Measurements from ENCODE around the gene ZNF169. TPM values are rescaled to one million over a fixed set of nuclear protein-coding genes. Genes with fewer than 3 reads are reported as not detected.
"Not testable (repeated sequence)": the region's sequence is repeated elsewhere in the genome, so short reads cannot be mapped to it uniquely, and the experiment has no call there.

Gene ZNF169
- total RNA-seq = 2.2 and 2.8 TPM in 2 replicates

- peak; percentile 89 to 91 for DNase-seq (ENCODE audit: low read depth in 2 of 2)
Measured at GRCh38 chr9:94259077-94259862, at the start of gene ZNF169. Gene ZNF169, plus strand, starts transcription at chr9:94259298. Its CDS starts 19,515 bp downstream, at chr9:94278813.

- no peak for DNase-seq (ENCODE audit: low read depth in 2 of 2)
Measured at GRCh38 chr9:94210616-94211603, 48.2 kb upstream of the ZNF169 start.

DNA sequence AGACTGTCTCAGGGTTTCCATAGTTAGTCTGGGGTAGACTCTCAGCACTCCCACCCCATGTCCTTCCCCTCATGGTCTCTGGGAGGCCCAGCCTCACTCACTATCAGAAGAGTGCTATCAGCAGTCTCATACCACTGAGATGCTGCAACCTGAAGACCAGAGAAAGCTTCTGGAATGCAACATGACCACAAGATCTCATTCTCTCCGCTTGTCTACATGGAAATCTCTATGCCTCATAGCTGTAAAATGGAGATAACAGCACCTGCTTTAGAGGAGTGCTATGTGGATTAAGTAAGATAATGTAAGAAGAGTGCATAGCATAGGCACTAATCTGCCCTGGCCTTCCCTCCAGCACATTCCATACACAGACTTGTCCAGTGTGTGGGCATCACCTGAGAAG is 47.0 kb upstream of the ZNF169 start:
- DNase-seq (ENCODE audit: low read depth in 2 of 2) = no peak

DNA sequence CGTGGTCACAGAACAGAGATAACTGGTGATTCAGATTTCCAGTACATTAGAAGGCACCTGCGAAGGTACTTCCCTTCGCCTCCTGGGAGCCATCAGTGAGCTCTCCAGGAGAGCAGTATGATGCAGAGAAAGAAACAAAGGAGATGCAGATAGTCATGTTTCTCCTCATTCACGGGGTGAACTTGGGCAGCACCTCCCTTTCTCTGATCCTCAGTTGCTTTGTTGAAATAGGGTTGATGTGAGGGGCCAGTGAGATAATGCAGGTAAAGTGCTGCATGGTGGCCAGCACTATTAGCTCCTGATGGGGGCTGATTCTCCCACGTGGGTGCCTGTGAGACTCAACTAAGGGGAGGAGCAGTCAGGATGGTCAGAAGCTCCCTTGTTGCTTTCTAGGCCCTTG is 46.6 kb upstream of the ZNF169 start:
- no peak for DNase-seq (ENCODE audit: low read depth in 2 of 2)

DNA sequence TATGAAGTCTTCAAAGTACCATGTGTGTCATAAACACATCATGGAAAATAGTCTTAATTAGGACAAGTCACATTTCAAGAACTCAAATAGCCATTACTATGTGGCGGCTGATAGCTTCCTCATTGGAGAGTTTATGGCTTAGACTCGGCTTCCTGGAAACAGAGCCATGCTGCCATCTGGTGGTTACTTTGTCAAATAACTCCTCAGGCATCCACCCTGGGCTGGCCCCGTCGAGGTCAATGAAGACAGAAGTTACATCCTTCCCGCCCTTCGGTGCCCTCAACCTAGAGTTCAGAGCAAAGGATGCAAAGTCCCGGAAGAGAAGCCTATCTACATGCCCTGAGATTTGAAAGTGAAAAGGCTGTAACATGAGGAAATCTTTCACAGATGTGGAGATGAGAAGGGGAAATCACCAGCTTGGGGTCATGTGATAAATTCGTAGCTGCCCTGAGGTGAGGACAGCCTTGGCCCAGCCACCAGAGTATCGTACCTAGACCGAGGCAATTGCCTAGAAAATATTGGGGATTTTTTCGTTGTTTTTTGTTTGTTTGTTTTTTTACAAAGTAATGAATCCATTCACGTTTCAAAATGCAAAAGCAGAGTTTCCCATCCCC is 45.5 kb upstream of the ZNF169 start:
- peak; percentile 79 to 86 for DNase-seq (ENCODE audit: low read depth in 2 of 2)

DNA sequence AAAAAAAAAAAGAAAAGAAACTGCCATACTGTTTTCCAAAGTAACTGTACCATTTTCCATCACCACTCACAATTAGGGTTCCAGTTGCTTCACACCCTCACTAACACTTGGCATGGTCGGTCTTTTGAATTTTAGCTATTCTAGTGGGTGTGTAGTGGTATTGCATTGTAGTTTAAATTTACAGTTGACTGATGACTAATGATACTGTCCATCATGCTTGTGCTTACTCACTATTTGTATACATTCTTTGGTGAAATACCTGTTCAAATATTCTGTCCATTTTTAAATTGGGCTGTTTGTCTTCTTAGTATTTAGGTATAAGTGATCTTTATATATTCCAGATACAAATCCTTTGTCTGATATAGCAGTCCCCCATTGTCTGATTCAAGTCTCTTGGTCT is 36.2 kb upstream of the ZNF169 start:
- DNase-seq (ENCODE audit: low read depth in 2 of 2) = no peak

GRCh38 chr9:94225413-94225812 is 33.7 kb upstream of the ZNF169 start:
- not testable (repeated sequence) for DNase-seq (ENCODE audit: low read depth in 2 of 2)

DNA sequence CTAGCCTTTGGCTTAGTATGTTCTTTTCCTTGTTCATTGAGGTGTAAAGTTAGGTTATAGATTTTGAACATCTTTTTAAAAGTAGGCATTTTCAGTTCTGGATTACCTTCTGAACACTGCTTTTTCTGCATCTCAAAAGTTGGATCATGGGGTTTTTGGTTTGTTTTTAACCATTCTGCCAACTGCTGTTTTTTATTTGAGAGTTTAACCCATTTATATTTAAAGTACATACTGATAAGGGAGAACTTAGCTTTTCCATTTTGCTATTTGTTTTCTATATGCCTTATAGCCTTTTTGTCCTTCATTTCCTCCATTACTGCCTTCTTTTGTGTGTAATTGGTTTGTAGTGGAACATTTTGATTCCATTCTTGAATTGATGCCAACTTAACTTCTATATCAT is 30.5 kb upstream of the ZNF169 start:
- peak in 1 of 2 donors; percentile 3 for DNase-seq (ENCODE audit: low read depth in 2 of 2)

GRCh38 chr9:94232428-94232827 is 26.7 kb upstream of the ZNF169 start:
- DNase-seq (ENCODE audit: low read depth in 2 of 2) = no peak

GRCh38 chr9:94241098-94241497 is 18.0 kb upstream of the ZNF169 start:
- DNase-seq (ENCODE audit: low read depth in 2 of 2) = not testable (repeated sequence)

DNA sequence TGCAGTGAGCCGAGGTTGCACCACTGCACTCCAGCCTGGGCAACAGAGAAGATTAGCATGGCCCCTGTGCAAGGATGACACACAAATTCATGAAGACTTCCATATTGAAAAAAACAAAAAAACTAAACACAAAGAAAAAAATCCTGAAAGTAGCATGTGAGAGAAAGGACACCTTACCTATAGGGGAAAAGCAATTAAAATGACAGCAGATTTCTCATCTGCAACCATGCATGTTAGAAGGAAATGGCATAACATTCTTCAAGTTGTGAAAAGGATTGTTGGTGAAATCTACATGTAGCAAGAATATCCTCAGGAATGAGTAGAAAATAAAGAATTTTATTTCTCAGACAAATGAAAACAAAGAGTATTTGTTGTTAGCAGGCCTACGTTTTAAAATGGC is 13.4 kb upstream of the ZNF169 start:
- no peak for DNase-seq (ENCODE audit: low read depth in 2 of 2)

GRCh38 chr9:94250456-94250855 is 8.6 kb upstream of the ZNF169 start:
- DNase-seq (ENCODE audit: low read depth in 2 of 2) = no peak

GRCh38 chr9:94256007-94256406 is 3.1 kb upstream of the ZNF169 start:
- DNase-seq (ENCODE audit: low read depth in 2 of 2) = no peak

DNA sequence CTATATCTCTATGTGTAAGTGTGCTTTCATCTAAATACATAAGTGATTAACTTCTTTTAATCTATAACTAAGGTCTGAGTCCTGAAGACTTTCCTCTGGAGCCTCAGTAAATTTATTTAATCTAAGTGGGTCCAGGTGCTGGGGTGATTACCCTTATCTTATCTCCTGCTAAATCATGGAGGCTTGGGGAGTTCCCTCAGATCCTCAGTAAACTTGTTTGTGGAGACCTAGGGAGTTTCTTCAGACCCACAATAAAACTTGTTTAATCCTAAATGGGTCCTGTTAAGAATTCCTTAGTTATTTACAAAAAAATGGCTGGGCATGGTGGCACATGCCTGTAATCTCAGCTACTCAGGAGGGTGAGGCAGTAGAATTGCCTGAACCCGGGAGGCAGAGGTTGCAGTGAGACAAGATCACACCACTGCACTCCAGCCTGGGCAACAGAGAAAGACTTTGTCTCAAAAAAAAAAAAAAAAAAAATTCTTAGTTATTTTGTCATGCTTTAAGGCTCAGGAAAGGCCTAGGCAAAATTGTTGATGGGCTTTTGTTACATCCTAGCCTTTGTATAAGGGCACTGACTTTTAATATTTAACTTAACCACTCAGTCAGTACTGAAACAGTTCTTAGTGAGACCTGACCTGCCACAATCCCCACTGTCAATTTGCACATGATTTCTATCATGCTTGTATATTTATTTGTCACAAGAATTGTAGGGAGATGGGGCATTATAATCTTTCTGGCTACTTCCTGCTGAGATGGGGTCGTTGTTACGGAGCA is 6.7 kb downstream of the ZNF169 start:
- not testable (repeated sequence) for DNase-seq (ENCODE audit: low read depth in 2 of 2)

DNA sequence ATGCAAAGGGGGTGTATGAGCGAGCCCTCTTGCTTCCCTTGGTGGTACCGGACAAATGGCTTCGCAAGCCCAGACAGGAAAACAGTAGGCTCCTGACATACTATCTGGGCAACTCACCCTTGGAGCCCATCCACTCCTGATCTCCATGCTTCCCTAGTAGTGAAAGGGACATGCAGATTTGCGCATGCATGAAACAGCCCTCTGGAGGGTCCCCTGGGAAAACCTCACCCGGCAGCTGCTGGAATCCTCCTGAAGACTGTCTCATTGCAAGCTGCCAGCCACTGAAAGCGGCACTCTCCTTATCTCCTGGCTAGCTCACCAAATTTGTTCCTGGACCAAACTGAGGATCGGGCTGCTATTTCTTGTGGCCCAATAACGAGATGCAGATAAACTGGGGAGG is 10.2 kb downstream of the ZNF169 start:
- DNase-seq (ENCODE audit: low read depth in 2 of 2) = no peak

DNA sequence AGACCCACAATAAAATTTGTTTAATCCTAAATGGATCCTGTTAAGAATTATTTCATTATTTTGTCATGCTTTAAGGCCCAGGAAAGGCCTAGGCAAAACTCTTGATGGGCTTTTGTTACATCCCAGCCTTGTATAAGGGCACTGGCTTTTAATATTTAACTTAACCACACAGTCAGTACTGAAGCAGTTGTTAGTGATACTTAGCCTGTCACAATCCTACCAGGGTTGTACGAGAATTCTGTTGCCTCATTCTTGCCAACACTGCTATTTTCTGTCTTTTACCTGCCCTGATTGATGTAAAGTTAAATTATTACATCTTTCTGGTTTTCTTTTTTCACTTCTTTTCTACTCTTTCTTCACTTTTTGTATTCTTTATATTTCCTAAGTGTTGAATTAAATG is 10.9 kb downstream of the ZNF169 start:
- DNase-seq (ENCODE audit: low read depth in 2 of 2) = no peak

- DNase-seq (ENCODE audit: low read depth in 2 of 2) = not testable (repeated sequence)
Measured at GRCh38 chr9:94277029-94277428, 17.9 kb downstream of the ZNF169 start.

DNA sequence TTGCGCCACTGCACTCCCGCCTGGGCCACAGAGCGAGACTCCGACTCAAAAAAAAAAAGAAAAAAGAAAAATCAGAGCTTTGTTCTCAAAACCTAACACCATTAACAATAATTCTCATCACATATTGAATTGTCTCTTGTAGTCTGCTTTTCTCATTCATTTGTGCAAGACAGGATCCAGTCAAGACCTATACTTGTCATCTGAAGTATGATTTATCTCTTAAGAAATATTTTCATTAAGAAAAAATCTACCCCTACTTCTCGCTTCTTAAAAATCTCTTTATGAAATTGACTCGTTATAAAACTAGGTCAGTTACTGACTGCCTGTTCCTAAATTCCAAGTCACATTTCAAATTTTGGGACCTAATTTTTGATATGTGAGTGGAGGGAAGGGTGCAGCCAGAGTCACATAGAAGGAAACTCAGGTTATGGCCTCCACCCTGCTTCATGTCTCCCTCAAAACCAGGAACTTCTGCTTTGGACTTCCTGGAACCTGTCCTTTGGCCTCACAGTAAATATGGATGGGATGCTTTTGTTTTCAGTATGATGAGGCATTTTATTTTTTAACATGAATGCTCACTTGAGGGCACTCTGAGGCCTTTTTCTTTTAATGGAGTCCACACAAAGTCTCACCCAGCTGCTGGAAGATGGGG is 18.9 kb downstream of the ZNF169 start:
- DNase-seq (ENCODE audit: low read depth in 2 of 2) = no peak

DNA sequence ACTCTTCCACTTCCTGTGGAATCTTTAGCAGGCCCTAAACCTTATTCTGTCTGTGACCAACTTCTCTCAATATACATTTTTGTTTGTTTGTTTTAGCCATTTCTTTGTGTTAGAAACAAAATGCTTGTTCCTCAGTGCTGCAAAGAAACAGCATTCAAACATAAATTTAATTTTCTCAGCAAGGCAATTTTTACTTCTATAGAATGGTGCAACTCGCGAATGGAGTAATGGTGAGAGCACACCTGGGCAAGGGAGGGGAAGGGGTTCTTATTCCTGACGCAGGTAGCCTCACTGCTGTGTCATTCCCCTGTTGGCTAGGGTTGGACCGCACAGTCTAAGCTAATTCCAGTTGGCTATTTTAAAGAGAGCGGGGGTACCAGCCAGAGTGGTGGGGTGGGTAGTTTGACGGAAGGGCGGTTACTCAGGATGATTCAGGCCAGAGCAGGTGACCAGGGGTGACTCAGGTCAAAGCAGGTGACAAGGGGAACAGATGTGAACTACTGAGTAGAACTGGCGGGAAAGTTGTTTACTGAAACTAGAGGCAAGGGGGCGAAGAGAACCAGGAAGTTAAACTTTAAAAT is 21.4 kb downstream of the ZNF169 start:
- DNase-seq (ENCODE audit: low read depth in 2 of 2) = no peak

DNA sequence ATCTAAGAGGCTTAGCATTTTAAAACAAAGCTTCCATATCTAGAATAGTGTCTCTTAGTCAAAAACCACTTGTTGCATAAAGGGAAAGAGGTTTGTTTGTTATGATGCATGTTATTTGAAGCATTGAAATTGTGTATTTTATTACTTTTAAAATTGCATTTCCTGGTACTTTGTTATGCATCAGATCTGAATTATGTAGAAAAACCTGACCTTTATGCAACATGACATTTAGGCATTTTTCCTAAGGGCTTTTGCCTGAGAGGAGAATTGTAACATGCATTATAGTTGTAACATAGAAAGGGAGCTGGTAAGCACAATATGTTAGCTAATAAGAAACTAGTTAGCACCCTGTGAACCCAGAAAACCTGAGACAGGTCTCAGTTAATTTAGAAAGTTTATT is 22.0 kb downstream of the ZNF169 start:
- DNase-seq (ENCODE audit: low read depth in 2 of 2) = no peak
